ENCODE data around the gene PCSK4.
"Not testable (repeated sequence)": the region's sequence is repeated elsewhere in the genome, so short reads cannot be mapped to it uniquely, and the experiment has no call there.

The PCSK4 gene

GRCh38 chr19:1486720-1487575 is 3.2 kb downstream of the PCSK4 start:
- DNase-seq = no peak

DNA sequence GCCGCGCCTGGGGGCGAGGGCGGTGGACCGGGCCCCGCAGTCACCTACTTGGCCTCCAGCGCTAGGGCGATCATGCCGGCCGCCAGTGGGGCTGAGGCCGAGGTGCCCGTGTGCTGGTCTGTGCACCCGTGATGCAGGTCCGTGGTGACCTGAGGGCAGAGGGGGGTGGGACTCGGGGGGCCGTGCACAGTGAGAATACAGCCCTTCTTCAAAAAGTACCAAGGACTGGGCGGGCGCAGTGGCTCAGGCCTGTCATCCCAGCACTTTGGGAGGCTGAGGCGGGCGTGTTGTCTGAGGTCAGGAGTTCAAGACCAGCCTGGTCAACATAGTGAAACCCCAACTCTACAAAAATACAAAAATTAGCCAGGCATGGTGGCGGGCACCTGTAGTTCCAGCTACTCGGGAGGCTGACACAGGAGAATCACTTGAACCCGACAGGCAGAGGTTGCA is 6.1 kb downstream of the PCSK4 start:
- DNase-seq = no peak

GRCh38 chr19:1483131-1483978 is 6.8 kb downstream of the PCSK4 start:
- no peak for DNase-seq

DNA sequence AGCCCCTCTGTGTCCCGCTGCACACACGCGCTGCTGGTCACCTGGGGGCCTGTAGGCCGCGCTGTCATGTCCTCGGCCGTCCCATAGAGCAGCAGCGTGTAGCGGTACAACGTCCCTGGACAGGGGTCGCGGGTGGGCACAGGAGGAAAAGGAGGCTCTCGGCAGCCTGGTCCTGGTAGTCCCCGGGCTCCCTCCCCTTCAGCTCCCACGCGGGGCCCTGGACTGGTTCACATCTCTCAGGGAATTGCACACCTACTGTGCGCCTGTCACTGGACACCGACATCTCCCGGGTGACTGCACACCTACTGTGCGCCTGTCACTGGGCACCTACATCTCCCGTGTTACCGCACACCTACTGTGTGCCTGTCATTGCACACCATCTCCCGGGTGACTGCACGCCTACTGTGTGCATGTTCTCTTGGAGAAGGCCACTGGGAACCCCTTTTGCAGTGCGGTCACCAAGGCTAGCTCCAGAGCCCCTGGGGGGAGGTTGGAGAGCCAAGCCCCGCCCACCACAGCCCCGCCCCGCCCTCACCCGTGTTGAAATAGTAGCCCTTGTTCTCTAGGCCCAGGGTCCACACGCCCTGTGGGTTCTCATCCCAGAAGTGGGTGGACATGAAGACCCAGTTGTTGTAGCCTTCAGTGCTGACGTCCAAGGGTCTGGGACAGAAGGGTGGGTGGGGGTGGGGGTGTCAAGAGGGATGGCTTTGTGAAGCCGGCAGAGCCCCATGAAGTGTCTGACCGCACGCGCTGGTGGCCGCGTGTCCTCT is 7.6 kb downstream of the PCSK4 start:
- no peak for DNase-seq

- no peak for DNase-seq
Measured at GRCh38 chr19:1481893-1482360, 8.2 kb downstream of the PCSK4 start.

- no peak for DNase-seq
Measured at GRCh38 chr19:1481224-1481892, 8.8 kb downstream of the PCSK4 start.

DNA sequence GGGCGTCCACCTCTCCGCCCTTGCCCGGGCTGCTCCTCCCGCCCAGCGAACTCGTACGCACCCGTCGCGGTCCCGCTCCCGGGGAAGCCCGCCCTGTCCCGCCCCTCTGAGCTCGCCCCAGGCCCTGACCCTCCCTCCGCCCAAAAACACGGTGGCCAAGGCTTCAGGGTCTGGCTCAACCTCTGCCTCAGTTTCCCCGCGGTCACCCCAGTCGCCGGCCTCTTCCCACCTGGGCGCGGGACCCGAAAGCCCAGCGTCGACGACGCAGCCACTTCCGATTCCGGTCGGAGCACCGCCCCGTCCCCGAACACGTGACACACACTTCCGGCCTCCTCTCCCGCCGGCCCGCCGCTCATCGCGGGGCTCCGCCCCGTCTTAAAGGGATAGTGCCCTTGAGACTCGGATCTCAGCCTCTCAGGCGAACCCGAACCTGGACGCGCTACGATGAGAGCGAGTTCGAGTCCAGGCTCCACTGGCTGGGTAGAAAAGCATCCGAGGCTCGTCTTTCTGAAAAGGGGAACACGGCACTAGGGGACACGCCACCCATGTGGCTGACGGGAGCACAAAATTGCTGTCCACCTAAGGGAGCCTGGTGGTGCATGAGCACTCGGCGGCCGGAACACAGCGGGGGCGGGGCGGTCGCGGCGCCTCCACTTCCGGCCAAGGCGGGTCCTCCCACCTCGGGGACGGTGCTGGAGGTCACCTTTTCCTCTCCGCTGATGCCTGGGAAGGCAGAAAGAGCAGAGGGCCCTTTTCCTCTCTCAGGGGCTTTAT is 11.0 kb downstream of the PCSK4 start, which contains the start of gene C19orf25:
C19orf25 (minus strand) TSS at position 282 of the 774 bp plus-strand sequence. CDS start 312 bp downstream, outside the sequence.
- DNase-seq = peak; percentile 94

GRCh38 chr19:1477056-1477455 is 13.1 kb downstream of the PCSK4 start:
- not testable (repeated sequence) for DNase-seq

DNA sequence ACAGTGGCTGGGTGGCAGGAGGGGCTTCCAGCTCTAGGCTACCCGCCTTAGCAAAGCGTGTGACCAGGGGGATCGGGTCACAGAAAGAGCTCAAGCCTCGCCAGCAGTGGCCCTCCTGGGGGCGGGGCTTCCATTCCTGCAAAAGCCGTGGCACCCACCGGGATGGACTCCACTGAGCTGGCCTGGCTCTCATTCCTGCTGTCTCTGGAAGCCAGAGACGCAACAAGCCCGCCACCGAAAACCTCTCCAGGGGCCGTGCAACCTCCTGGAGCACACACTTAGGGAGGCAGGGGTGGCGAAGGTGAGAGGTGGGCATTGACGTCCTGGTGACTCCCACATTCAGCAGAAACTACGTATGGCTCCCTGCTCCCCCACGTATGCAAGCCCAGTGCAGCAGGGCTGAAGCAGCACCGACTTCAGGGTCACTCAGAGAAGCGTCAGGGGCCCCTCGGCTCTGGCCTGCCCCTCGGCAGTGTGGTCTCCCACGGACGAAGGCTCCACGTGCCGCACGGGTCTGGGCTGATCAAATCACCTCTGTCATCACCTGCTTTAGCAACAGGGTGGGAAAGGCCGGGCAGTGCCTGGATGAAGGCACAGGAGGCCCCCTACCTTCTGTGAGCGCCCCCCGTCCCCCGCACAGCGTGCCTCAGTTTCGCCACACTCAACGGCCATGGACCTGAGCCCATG is 14.3 kb downstream of the PCSK4 start:
- DNase-seq = no peak

- DNase-seq = no peak
Measured at GRCh38 chr19:1474765-1475351, 15.3 kb downstream of the PCSK4 start.

- DNase-seq = no peak
Measured at GRCh38 chr19:1474011-1474764, 16.0 kb downstream of the PCSK4 start.

DNA sequence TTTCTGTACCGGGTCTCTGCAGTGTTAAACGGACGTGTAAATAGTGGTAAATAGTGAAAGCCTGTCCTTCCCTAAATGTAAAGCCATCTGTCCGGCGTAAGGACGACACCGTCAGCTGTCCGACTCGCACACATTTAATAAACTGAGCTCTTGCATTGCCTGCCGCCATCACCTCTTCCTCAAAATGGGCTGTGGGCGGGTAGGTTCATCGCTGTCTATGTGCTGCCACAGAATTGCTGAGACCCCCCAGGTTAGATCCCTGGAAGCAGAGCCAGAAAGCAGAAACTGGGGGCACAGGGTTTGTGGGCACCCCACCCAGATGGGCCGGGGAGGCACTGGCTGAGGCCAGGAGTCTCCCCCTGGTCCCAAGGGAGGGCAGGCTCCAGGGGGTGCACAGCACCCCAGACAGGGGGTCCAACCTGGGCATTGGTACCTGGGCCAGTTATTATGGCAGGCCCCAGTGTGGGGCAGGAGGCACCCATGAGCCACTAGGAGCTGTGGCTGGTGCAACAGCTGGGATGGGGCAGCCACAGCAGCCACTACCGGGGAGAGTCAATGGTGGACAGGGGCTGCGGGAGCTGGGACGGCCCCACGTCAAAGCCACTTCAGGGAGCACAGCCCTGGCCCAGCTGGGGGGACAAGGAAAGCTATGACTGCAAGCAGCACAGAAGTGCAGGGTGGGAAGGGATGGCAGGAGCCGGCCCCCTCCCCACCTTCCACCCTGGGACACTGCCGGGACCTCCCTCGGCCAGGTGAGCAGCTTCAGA is 16.9 kb downstream of the PCSK4 start:
- DNase-seq = no peak

GRCh38 chr19:1472231-1473084 is 17.7 kb downstream of the PCSK4 start:
- no peak for DNase-seq

- no peak for DNase-seq
Measured at GRCh38 chr19:1471515-1472160, 18.5 kb downstream of the PCSK4 start.

DNA sequence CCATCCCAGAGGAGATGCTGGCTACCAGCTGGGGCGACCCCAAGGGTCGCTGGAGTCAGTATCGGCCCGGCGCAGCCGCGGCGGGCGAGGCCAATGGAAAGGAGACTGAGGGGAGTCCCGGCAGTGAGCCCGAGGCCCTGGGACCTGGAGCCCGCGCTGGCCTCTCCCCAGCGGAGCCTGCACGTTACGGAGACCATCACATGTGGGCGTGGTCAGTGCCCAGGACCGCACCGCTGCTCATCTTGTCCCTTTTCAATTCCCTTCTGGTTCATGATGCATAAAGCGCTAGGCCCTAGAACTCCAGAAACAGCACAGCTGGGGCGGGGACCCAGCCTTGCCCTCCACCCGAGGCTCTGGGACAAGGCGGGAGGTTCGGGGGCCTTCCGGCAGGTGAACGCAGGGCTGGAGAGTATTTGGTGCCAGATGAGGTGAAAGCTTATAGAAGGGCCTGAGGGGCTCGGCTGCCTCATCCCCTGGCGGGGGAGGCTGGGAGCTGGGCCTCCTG is 19.1 kb downstream of the PCSK4 start:
- no peak for DNase-seq

DNA sequence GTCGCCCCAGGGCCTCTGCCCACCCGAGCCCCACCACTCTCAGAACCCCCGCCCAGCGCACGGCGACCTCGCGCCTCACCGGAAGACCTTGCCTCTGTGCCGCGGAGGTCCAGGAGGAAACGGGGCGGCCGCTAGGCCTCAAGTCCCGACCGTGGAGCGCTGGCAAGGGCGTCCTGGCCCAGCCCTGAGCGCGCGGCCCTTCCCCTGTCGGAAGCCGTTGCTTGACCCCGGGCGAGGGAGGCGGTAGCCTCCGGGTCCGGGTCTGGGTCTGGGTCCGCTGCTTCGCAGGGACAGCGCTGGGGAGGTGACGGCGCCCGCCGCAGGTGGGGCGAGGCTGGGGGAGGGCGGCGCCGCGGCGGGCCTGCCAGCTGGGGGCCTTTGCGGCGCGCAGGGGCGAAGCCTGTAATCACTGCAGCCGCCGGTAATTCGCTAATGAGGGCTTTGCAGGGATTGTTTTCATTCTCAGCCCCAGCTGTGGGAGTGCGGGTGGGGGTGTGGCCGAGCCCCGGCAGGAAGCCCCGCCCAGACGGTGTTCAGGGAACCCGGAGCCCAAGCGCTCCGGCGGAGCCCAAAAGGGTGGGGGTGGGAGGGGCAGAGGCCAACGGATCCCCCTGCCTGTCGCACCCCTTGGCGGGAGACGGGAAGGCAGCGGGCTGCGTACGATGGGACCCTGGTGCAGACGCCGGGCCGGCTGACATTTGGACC is 19.7 kb downstream of the PCSK4 start:
- no peak for DNase-seq

Measured in fibroblast of skin of back (primary cell).